ENCODE data around the gene TTLL11.

Gene TTLL11

GRCh38 chr9:122091682-122092592, 1.2 kb downstream of the TTLL11 start:
- peak overlapping the region; percentile 77 to 80 for H3K4me3 ChIP-seq (ENCODE audit: low read length in 2 of 2)
- peaks cover 20 to 25% of the 10 kb centered on the region in 2 donors for H3K4me1 ChIP-seq (ENCODE audit: control insufficient read depth in 2 of 2, insufficient read depth in 2 of 2, low read length in 2 of 2)
- H3K36me3 ChIP-seq (ENCODE audit: control insufficient read depth in 2 of 2, insufficient read depth in 2 of 2, low read length in 2 of 2) = no peaks in the 10 kb centered on the region
- no peaks in the 10 kb centered on the region for H3K9me3 ChIP-seq (ENCODE audit: control insufficient read depth in 2 of 2, low read length in 2 of 2)
- H3K9ac ChIP-seq (ENCODE audit: low read depth in 1 of 2, low read length in 2 of 2) = peak overlapping the region; percentile 63 to 66
- H3K27ac ChIP-seq (ENCODE audit: low read depth in 2 of 2, low read length in 2 of 2) = peak overlapping the region in 1 of 2 donors; percentile 79
- H3K27me3 ChIP-seq (ENCODE audit: control insufficient read depth in 2 of 2, insufficient read depth in 2 of 2, low read length in 2 of 2) = peaks cover 0 to 4% of the 10 kb centered on the region in 2 donors

DNA sequence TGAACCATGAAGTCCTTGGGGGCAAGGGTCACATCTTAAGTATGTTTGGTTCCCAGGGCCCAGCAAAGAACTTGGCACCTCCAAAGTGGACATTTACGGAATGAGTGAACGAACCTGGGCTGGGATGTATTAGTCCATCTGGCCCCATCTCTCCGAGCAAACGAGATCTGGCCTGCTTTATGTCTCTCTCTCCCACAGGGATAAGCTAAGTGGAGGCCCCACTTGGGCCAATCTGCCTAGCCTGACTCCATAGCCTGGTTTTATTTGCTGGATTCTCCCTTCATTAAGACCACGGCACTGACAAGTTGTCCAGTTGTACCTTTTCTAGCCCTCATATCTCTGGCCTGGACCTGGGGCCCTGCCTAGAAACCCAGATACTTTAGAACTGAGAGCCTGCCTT, 2.1 kb downstream of the TTLL11 start:
- H3K4me1 ChIP-seq (ENCODE audit: control insufficient read depth in 2 of 2, insufficient read depth in 2 of 2, low read length in 2 of 2) = peaks cover 20 to 25% of the 10 kb centered on the region in 2 donors
- H3K9ac ChIP-seq (ENCODE audit: low read depth in 1 of 2, low read length in 2 of 2) = no peak overlapping the region
- no peaks in the 10 kb centered on the region for H3K36me3 ChIP-seq (ENCODE audit: control insufficient read depth in 2 of 2, insufficient read depth in 2 of 2, low read length in 2 of 2)
- H3K9me3 ChIP-seq (ENCODE audit: control insufficient read depth in 2 of 2, low read length in 2 of 2) = no peaks in the 10 kb centered on the region
- no peak overlapping the region for H3K4me3 ChIP-seq (ENCODE audit: low read length in 2 of 2)
- peaks cover 0 to 4% of the 10 kb centered on the region in 2 donors for H3K27me3 ChIP-seq (ENCODE audit: control insufficient read depth in 2 of 2, insufficient read depth in 2 of 2, low read length in 2 of 2)
- H3K27ac ChIP-seq (ENCODE audit: low read depth in 2 of 2, low read length in 2 of 2) = no peak overlapping the region

GRCh38 chr9:122090287-122090883, 2.7 kb downstream of the TTLL11 start:
- no peaks in the 10 kb centered on the region for H3K9me3 ChIP-seq (ENCODE audit: control insufficient read depth in 2 of 2, low read length in 2 of 2)

GRCh38 chr9:122088880-122089706, 4.0 kb downstream of the TTLL11 start:
- H3K4me1 ChIP-seq (ENCODE audit: control insufficient read depth in 2 of 2, insufficient read depth in 2 of 2, low read length in 2 of 2) = peaks cover 17 to 25% of the 10 kb centered on the region in 2 donors
- no peak overlapping the region for H3K4me3 ChIP-seq (ENCODE audit: low read length in 2 of 2)
- no peaks in the 10 kb centered on the region for H3K36me3 ChIP-seq (ENCODE audit: control insufficient read depth in 2 of 2, insufficient read depth in 2 of 2, low read length in 2 of 2)
- H3K27ac ChIP-seq (ENCODE audit: low read depth in 2 of 2, low read length in 2 of 2) = no peak overlapping the region
- no peaks in the 10 kb centered on the region for H3K27me3 ChIP-seq (ENCODE audit: control insufficient read depth in 2 of 2, insufficient read depth in 2 of 2, low read length in 2 of 2)
- no peak overlapping the region for H3K9ac ChIP-seq (ENCODE audit: low read depth in 1 of 2, low read length in 2 of 2)
- H3K9me3 ChIP-seq (ENCODE audit: control insufficient read depth in 2 of 2, low read length in 2 of 2) = no peaks in the 10 kb centered on the region

More at GRCh38 chr9:122090287-122090883, 2.7 kb downstream of the TTLL11 start:
- Histone ChIP-seq H3K27me3 (ENCODE audit: control insufficient read depth in 2 of 2, insufficient read depth in 2 of 2, low read length in 2 of 2) (peaks cover 0 to 4% of the 10 kb centered on the region in 2 donors), H3K9ac (ENCODE audit: low read depth in 1 of 2, low read length in 2 of 2) (no peak overlapping the region), H3K27ac (ENCODE audit: low read depth in 2 of 2, low read length in 2 of 2) (no peak overlapping the region), H3K36me3 (ENCODE audit: control insufficient read depth in 2 of 2, insufficient read depth in 2 of 2, low read length in 2 of 2) (no peaks in the 10 kb centered on the region), H3K4me3 (ENCODE audit: low read length in 2 of 2) (no peak overlapping the region), H3K4me1 (ENCODE audit: control insufficient read depth in 2 of 2, insufficient read depth in 2 of 2, low read length in 2 of 2) (peaks cover 18 to 25% of the 10 kb centered on the region in 2 donors)

- no peak overlapping the region for H3K4me3 ChIP-seq (ENCODE audit: low read length in 2 of 2)
- peak overlapping the region in 1 of 2 donors; percentile 4 for H3K27ac ChIP-seq (ENCODE audit: low read depth in 2 of 2, low read length in 2 of 2)
- H3K27me3 ChIP-seq (ENCODE audit: control insufficient read depth in 2 of 2, insufficient read depth in 2 of 2, low read length in 2 of 2) = no peaks in the 10 kb centered on the region
- peaks cover 12 to 20% of the 10 kb centered on the region in 2 donors for H3K4me1 ChIP-seq (ENCODE audit: control insufficient read depth in 2 of 2, insufficient read depth in 2 of 2, low read length in 2 of 2)
- no peaks in the 10 kb centered on the region for H3K36me3 ChIP-seq (ENCODE audit: control insufficient read depth in 2 of 2, insufficient read depth in 2 of 2, low read length in 2 of 2)
- no peak overlapping the region for H3K9ac ChIP-seq (ENCODE audit: low read depth in 1 of 2, low read length in 2 of 2)
- H3K9me3 ChIP-seq (ENCODE audit: control insufficient read depth in 2 of 2, low read length in 2 of 2) = no peaks in the 10 kb centered on the region
Observed at GRCh38 chr9:122087406-122088200, 5.5 kb downstream of the TTLL11 start.

DNA sequence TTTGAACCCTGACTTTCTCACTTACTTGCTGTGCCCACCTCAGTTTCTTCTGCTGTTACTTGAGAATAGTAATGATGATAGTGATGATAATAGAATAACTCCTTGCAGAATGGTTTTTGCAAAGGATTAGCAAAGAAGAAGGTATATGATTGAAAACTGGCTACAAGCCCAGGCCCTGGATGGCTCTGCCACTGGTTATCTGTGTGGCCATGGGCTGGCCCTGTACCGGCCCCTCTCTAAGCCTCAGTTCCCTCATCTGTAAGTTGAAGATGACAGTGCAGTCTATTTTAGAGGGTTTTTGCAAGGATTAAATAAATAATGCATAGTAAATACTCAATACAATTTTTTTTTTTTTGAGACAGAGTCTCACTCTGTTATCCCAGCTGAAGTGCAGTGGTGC, 6.2 kb downstream of the TTLL11 start:
- no peak overlapping the region for H3K4me3 ChIP-seq (ENCODE audit: low read length in 2 of 2)
- no peaks in the 10 kb centered on the region for H3K36me3 ChIP-seq (ENCODE audit: control insufficient read depth in 2 of 2, insufficient read depth in 2 of 2, low read length in 2 of 2)
- H3K4me1 ChIP-seq (ENCODE audit: control insufficient read depth in 2 of 2, insufficient read depth in 2 of 2, low read length in 2 of 2) = peaks cover 6 to 13% of the 10 kb centered on the region in 2 donors
- no peaks in the 10 kb centered on the region for H3K27me3 ChIP-seq (ENCODE audit: control insufficient read depth in 2 of 2, insufficient read depth in 2 of 2, low read length in 2 of 2)
- no peak overlapping the region for H3K9ac ChIP-seq (ENCODE audit: low read depth in 1 of 2, low read length in 2 of 2)
- H3K27ac ChIP-seq (ENCODE audit: low read depth in 2 of 2, low read length in 2 of 2) = no peak overlapping the region
- H3K9me3 ChIP-seq (ENCODE audit: control insufficient read depth in 2 of 2, low read length in 2 of 2) = no peaks in the 10 kb centered on the region

DNA sequence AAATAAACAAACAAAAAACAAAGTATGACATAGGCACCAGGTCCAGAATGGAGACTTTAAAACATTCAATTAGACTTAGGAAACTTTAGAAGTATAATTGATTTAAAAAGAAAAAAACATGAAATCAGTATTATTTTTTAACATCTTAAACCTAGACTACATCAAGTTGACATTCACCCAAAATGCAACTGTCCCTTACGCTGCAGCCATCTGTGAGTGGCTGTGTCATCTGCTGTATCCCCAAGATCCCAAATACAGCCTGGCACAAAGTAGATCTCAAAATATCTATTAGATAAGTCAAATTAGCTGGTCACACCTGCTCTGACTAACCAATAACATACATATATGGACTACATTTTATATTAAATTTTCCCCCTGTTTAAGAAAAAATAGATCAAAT, 7.8 kb downstream of the TTLL11 start:
- H3K9me3 ChIP-seq (ENCODE audit: control insufficient read depth in 2 of 2, low read length in 2 of 2) = no peaks in the 10 kb centered on the region
- no peaks in the 10 kb centered on the region for H3K36me3 ChIP-seq (ENCODE audit: control insufficient read depth in 2 of 2, insufficient read depth in 2 of 2, low read length in 2 of 2)
- H3K4me1 ChIP-seq (ENCODE audit: control insufficient read depth in 2 of 2, insufficient read depth in 2 of 2, low read length in 2 of 2) = peaks cover 0 to 4% of the 10 kb centered on the region in 2 donors
- no peaks in the 10 kb centered on the region for H3K27me3 ChIP-seq (ENCODE audit: control insufficient read depth in 2 of 2, insufficient read depth in 2 of 2, low read length in 2 of 2)
- no peak overlapping the region for H3K27ac ChIP-seq (ENCODE audit: low read depth in 2 of 2, low read length in 2 of 2)
- H3K4me3 ChIP-seq (ENCODE audit: low read length in 2 of 2) = no peak overlapping the region
- no peak overlapping the region for H3K9ac ChIP-seq (ENCODE audit: low read depth in 1 of 2, low read length in 2 of 2)

DNA sequence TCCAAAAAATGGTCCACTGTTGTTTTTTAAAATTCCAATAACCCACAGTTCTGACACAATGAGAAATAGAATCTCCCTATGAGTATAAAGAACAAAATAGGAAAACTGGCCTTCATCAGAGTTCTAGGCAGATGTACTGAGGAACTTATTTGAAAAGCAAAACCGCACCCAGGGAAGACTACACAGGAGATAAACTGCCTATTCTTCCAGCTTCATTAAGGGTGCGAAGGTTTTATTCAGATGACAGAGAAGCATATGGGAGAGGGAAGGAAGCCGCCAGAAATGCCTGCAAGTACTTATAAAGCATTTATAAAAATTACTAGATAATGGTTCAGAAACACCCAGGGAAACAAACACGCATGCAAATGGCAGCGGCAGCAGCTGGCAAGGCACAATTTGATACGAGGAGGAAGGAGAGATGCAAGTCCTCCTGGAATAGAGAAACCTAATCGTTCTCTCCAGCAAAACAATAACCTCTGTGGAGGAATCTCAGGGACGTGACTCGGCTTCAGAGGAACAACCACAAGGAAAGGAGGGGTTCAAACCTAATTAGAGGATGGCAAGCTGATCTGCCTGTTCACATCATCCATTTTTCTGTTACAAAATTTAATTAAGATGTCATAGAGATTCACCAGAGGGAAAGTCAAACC, 9.0 kb downstream of the TTLL11 start:
- Histone ChIP-seq H3K27me3 (ENCODE audit: control insufficient read depth in 2 of 2, insufficient read depth in 2 of 2, low read length in 2 of 2) (no peaks in the 10 kb centered on the region), H3K9me3 (ENCODE audit: control insufficient read depth in 2 of 2, low read length in 2 of 2) (no peaks in the 10 kb centered on the region), H3K36me3 (ENCODE audit: control insufficient read depth in 2 of 2, insufficient read depth in 2 of 2, low read length in 2 of 2) (no peaks in the 10 kb centered on the region), H3K4me1 (ENCODE audit: control insufficient read depth in 2 of 2, insufficient read depth in 2 of 2, low read length in 2 of 2) (no peaks in the 10 kb centered on the region), H3K4me3 (ENCODE audit: low read length in 2 of 2) (no peak overlapping the region), H3K27ac (ENCODE audit: low read depth in 2 of 2, low read length in 2 of 2) (no peak overlapping the region), H3K9ac (ENCODE audit: low read depth in 1 of 2, low read length in 2 of 2) (no peak overlapping the region)

GRCh38 chr9:122080986-122081385, 12.1 kb downstream of the TTLL11 start:
- Histone ChIP-seq H3K4me3 (ENCODE audit: low read length in 2 of 2) (no peak overlapping the region), H3K36me3 (ENCODE audit: control insufficient read depth in 2 of 2, insufficient read depth in 2 of 2, low read length in 2 of 2) (no peaks in the 10 kb centered on the region), H3K9me3 (ENCODE audit: control insufficient read depth in 2 of 2, low read length in 2 of 2) (no peaks in the 10 kb centered on the region), H3K9ac (ENCODE audit: low read depth in 1 of 2, low read length in 2 of 2) (no peak overlapping the region), H3K27ac (ENCODE audit: low read depth in 2 of 2, low read length in 2 of 2) (no peak overlapping the region), H3K4me1 (ENCODE audit: control insufficient read depth in 2 of 2, insufficient read depth in 2 of 2, low read length in 2 of 2) (no peaks in the 10 kb centered on the region), H3K27me3 (ENCODE audit: control insufficient read depth in 2 of 2, insufficient read depth in 2 of 2, low read length in 2 of 2) (no peaks in the 10 kb centered on the region)

Measured in mucosa of rectum (tissue), 2 donors.